PC-9 (cell line): ENCODE data around the gene ARHGAP33.

Experiments used
- EZH2 ChIP-seq: fragments of 200-600 bp; sonication (generic); IDR thresholded peaks from 2 replicates; pipeline ENCODE4 v1.8.0; 2017; ENCODE audit warnings: antibody characterized with exemption, low read depth
- TF ChIP-seq, protein P1 (sequence below): fragments of 200-600 bp; sonication (generic); conservative IDR thresholded peaks from 2 replicates; pipeline ENCODE4 v1.6.1; 2017; ENCODE audit warnings: mixed run types, antibody characterized with exemption, mild to moderate bottlenecking, moderate library complexity

DNA sequence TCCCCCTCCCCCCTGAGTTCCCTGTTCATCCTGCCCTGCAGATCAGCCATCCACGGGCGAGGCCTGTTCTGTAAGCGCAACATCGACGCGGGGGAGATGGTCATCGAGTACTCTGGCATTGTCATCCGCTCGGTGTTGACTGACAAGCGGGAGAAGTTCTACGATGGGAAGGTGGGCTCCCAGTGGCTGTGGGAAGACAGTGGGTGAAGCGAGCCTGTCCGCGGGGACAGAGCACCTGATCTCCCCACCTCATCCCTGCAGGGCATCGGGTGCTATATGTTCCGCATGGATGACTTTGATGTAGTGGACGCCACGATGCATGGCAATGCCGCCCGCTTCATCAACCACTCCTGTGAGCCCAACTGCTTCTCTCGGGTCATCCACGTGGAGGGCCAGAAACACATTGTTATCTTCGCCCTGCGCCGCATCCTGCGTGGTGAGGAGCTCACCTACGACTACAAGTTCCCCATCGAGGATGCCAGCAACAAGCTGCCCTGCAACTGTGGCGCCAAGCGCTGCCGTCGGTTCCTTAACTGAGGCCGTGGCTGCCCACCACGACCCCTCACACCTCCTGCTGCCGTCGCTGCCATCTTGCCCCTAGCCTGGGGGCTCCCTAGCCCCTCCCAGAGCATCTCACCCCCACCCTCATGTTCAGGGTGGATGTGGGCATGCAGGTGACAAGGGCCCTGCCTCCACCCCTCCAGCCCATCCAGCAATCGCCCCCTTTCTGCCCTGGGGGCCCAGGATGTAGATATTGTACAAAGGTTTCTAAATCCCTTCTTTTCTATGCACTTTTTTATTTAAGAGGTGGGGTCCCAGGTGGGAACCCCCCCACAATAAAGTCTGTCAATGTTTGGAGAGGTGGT is 37.1 kb upstream of the ARHGAP33 start:
- TF ChIP-seq, protein P1, sequence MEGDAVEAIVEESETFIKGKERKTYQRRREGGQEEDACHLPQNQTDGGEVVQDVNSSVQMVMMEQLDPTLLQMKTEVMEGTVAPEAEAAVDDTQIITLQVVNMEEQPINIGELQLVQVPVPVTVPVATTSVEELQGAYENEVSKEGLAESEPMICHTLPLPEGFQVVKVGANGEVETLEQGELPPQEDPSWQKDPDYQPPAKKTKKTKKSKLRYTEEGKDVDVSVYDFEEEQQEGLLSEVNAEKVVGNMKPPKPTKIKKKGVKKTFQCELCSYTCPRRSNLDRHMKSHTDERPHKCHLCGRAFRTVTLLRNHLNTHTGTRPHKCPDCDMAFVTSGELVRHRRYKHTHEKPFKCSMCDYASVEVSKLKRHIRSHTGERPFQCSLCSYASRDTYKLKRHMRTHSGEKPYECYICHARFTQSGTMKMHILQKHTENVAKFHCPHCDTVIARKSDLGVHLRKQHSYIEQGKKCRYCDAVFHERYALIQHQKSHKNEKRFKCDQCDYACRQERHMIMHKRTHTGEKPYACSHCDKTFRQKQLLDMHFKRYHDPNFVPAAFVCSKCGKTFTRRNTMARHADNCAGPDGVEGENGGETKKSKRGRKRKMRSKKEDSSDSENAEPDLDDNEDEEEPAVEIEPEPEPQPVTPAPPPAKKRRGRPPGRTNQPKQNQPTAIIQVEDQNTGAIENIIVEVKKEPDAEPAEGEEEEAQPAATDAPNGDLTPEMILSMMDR: no peak
- no peak for TF ChIP-seq EZH2
